H1 (cell line): Measurements from ENCODE around the gene ASB14. TPM values are rescaled to one million over a fixed set of nuclear protein-coding genes. Genes with fewer than 3 reads are reported as not detected.

Experiments used
- CTCF ChIA-PET: fragments of 300-600 bp; sonication (Branson Sonifier 250); formaldehyde crosslinking; loops from one replicate; lab custom pipeline; 2021; ENCODE audit not compliant: partially characterized antibody; lab: Charles Lee
- POLR2A ChIA-PET: fragments of 300-600 bp; sonication (Branson Sonifier 250); formaldehyde crosslinking; loops from one replicate; lab custom pipeline; 2021; ENCODE audit warnings: inconsistent platforms; ENCODE audit not compliant: partially characterized antibody; lab: Charles Lee
- DNase-seq, 2 experiments: peaks; one replicate each; pipeline versions ENCODE4 v3.0.0 to v3.0.0-alpha.2; 2010 to 2022; ENCODE audit warnings: low spot score in 2 of 2, low read depth in 1 of 2, mixed read lengths in 1 of 2
- FAIRE-seq: peaks from 2 replicates; lab custom pipeline; 2011; peaks lifted over from hg19 to GRCh38; lab: Jason Lieb, UNC
- H2AFZ ChIP-seq: 2 replicates; pipeline ENCODE4 v1.8.1; 2012; ENCODE audit warnings: low read length, inconsistent platforms
- H2AK5ac ChIP-seq: 2 replicates; pipeline ENCODE4 v1.6.1; 2013; ENCODE audit warnings: low read depth, low read length
- H2BK120ac ChIP-seq: replicated peaks from 2 replicates; pipeline ENCODE3; 2013; ENCODE audit warnings: low read depth, low read length, inconsistent platforms
- H2BK12ac ChIP-seq: 2 replicates; pipeline ENCODE4 v1.6.1; 2013; ENCODE audit warnings: low read depth, low read length
- H2BK15ac ChIP-seq: 2 replicates; pipeline ENCODE4 v1.6.1; 2013; ENCODE audit warnings: low read length
- H2BK20ac ChIP-seq: 2 replicates; pipeline ENCODE4 v1.6.1; 2013; ENCODE audit warnings: low read length
- H2BK5ac ChIP-seq: 2 replicates; pipeline ENCODE4 v1.6.1; 2013; ENCODE audit warnings: low read depth, low read length
- H3K14ac ChIP-seq: 2 replicates; pipeline ENCODE4 v1.6.1; 2013; ENCODE audit warnings: inconsistent platforms; ENCODE audit not compliant: insufficient read length
- H3K18ac ChIP-seq: 2 replicates; pipeline ENCODE4 v1.6.1; 2013; ENCODE audit warnings: low read length; ENCODE audit errors: extremely low read depth
- H3K23ac ChIP-seq: 2 replicates; pipeline ENCODE4 v1.6.1; 2013; ENCODE audit warnings: inconsistent platforms; ENCODE audit not compliant: insufficient read length
- H3K23me2 ChIP-seq: 2 replicates; pipeline ENCODE4 v1.6.1; 2013; ENCODE audit warnings: low read depth, low read length
- H3K27ac ChIP-seq: 2 replicates; pipeline ENCODE4 v1.6.1; 2011; ENCODE audit warnings: low read depth, low read length, inconsistent platforms
- H3K27me3 ChIP-seq, 4 experiments: replicated peaks in 1 of 4; 1 replicate in 1 of 4; 2 replicates in 3 of 4; pipeline versions ENCODE4 v1.6.1 to v1.8.1; 2011 to 2013; ENCODE audit warnings: low read length in 3 of 4, mild to moderate bottlenecking in 3 of 4, inconsistent platforms in 2 of 4, mixed read lengths in 2 of 4, moderate library complexity in 1 of 4; ENCODE audit not compliant: control insufficient read depth in 3 of 4, insufficient read depth in 3 of 4; ENCODE audit errors: extremely low read depth in 1 of 4
- H3K36me3 ChIP-seq, 4 experiments: 2 replicates each; pipeline versions ENCODE4 v1.6.1 to v1.8.1; 2011 to 2013; ENCODE audit warnings: mild to moderate bottlenecking in 4 of 4, low read length in 3 of 4, moderate library complexity in 2 of 4, control low read depth in 1 of 4, inconsistent platforms in 1 of 4; ENCODE audit not compliant: insufficient read depth in 4 of 4, control insufficient read depth in 2 of 4
- H3K4ac ChIP-seq: replicated peaks from 2 replicates; pipeline ENCODE3; 2013; ENCODE audit warnings: low read length, low read depth, mixed read lengths, inconsistent platforms; ENCODE audit not compliant: insufficient read length
- H3K4me1 ChIP-seq, 4 experiments: replicated peaks in 1 of 4; 1 replicate in 1 of 4; 2 replicates in 3 of 4; pipeline versions ENCODE4 v1.6.1 to v1.8.1; 2011 to 2013; ENCODE audit warnings: low read length in 3 of 4, inconsistent platforms in 2 of 4, mixed read lengths in 1 of 4; ENCODE audit not compliant: insufficient read depth in 4 of 4, control insufficient read depth in 3 of 4
- H3K4me2 ChIP-seq, 2 experiments: 2 replicates each; pipeline versions ENCODE4 v1.6.1 to v1.8.1; 2011 to 2013; ENCODE audit warnings: low read depth in 2 of 2, low read length in 2 of 2, control low read depth in 1 of 2, inconsistent platforms in 1 of 2, mild to moderate bottlenecking in 1 of 2; ENCODE audit not compliant: insufficient read depth in 1 of 2
- H3K4me3 ChIP-seq, 4 experiments: fragments of 200-600, 300-600 bp in 1 of 4; sonication (generic), shearing (Covaris generic), sonication (Bioruptor Twin) in 1 of 4; 2 replicates each; pipeline versions ENCODE4 v1.5.1 to v1.8.1; 2011 to 2016; ENCODE audit warnings: low read length in 4 of 4, low read depth in 3 of 4, control low read depth in 2 of 4, inconsistent platforms in 2 of 4, mild to moderate bottlenecking in 2 of 4, mixed read lengths in 1 of 4, moderate library complexity in 1 of 4; ENCODE audit not compliant: insufficient read depth in 2 of 4; ENCODE audit errors: extremely low read depth in 1 of 4
- H3K56ac ChIP-seq: replicated peaks from 2 replicates; pipeline ENCODE3; 2013; ENCODE audit warnings: low read depth, mild to moderate bottlenecking, mixed read lengths, low read length, inconsistent platforms; ENCODE audit not compliant: insufficient read length
- H3K79me1 ChIP-seq: 2 replicates; pipeline ENCODE4 v1.6.1; 2013; ENCODE audit warnings: low read depth, low read length, control low read depth
- H3K79me2 ChIP-seq, 2 experiments: 2 replicates each; pipeline versions ENCODE4 v1.6.1 to v1.8.1; 2012 to 2013; ENCODE audit warnings: low read length in 2 of 2, mild to moderate bottlenecking in 2 of 2, inconsistent platforms in 1 of 2; ENCODE audit not compliant: insufficient read depth in 2 of 2, control insufficient read depth in 1 of 2
- H3K9ac ChIP-seq, 4 experiments: replicated peaks in 1 of 4; 1 replicate in 1 of 4; 2 replicates in 3 of 4; pipeline versions ENCODE4 v1.6.1 to v1.8.1; 2011 to 2013; ENCODE audit warnings: low read depth in 3 of 4, low read length in 3 of 4, control low read depth in 2 of 4, mild to moderate bottlenecking in 2 of 4, moderate library complexity in 2 of 4, inconsistent platforms in 1 of 4; ENCODE audit errors: extremely low read depth in 1 of 4
- H3K9me3 ChIP-seq, 2 experiments: 2 replicates each; pipeline versions ENCODE4 v1.6.1 to v1.8.1; 2012 to 2013; ENCODE audit warnings: mild to moderate bottlenecking in 2 of 2, moderate library complexity in 2 of 2, control low read depth in 1 of 2, inconsistent platforms in 1 of 2, low read depth in 1 of 2, low read length in 1 of 2, mixed read lengths in 1 of 2; ENCODE audit not compliant: insufficient read depth in 2 of 2
- H4K20me1 ChIP-seq, 2 experiments: replicated peaks in 1 of 2; 2 replicates each; pipeline versions ENCODE3 to v1.8.1; 2011 to 2013; ENCODE audit warnings: inconsistent platforms in 2 of 2, low read length in 2 of 2, mild to moderate bottlenecking in 1 of 2; ENCODE audit not compliant: insufficient read depth in 2 of 2, control insufficient read depth in 1 of 2
- H4K5ac ChIP-seq: 2 replicates; pipeline ENCODE4 v1.6.1; 2013; ENCODE audit warnings: low read length, low read depth, mixed read lengths, inconsistent platforms; ENCODE audit not compliant: insufficient read length
- H4K8ac ChIP-seq: 2 replicates; pipeline ENCODE4 v1.8.0; 2013; ENCODE audit warnings: mild to moderate bottlenecking, moderate library complexity, low read length, inconsistent platforms; ENCODE audit not compliant: insufficient read depth; ENCODE audit errors: extremely low read depth
- H4K91ac ChIP-seq: replicated peaks from 2 replicates; pipeline ENCODE3; 2013; ENCODE audit warnings: low read length, mixed read lengths, inconsistent platforms; ENCODE audit not compliant: insufficient read length
- CREB1 ChIP-seq: IDR thresholded peaks from 2 replicates; pipeline ENCODE4 v1.6.1; 2012; ENCODE audit warnings: inconsistent platforms
- FOSL1 ChIP-seq: IDR thresholded peaks from 2 replicates; pipeline ENCODE4 v1.6.1; 2011; ENCODE audit warnings: mild to moderate bottlenecking, low read depth, low read length, moderate library complexity; ENCODE audit not compliant: insufficient read depth
- NRF1 ChIP-seq: IDR thresholded peaks from 2 replicates; pipeline ENCODE4 v1.6.1; 2011; ENCODE audit warnings: mild to moderate bottlenecking, low read depth, low read length, improper control_type of control experiment
- WGBS, 2 experiments: shearing (Covaris generic) in 1 of 2; methylation state at CpG; one replicate each; pipeline versions ENCODE4 v1.1.6 to v1.1.7; 2013 to 2015; ENCODE audit warnings: low lambda C conversion rate in 2 of 2, mixed read lengths in 2 of 2, inconsistent platforms in 1 of 2, low coverage in 1 of 2, missing lambda C conversion rate in 1 of 2; ENCODE audit not compliant: insufficient replicate concordance in 2 of 2, insufficient coverage in 1 of 2, insufficient read length in 1 of 2; ENCODE audit errors: extremely low coverage in 1 of 2, missing lambda C conversion rate in 1 of 2; 5-methylcytosine and 5-hydroxymethylcytosine counted together
- polyA plus RNA-seq, 7 experiments: library from polyadenylated mRNA; depleted of rRNA in 3 of 7; stranded (reverse) in 5 of 7; unstranded in 2 of 7; fragments of >200 nt in 5 of 7; fragments of 200-250 nt in 2 of 7; gene quantifications; 1 replicate in 5 of 7; 2 replicates in 1 of 7; 4 replicates in 1 of 7; pipeline versions ENCODE4 v1.2.1 to v1.2.3, GENCODE V29; 2011 to 2013; ENCODE audit warnings: missing spikeins in 2 of 7, mixed read lengths in 2 of 7
- total RNA-seq: library from RNA; stranded (reverse); fragmentation: NEBNext Ultra II Directional; extraction: Animal tissue kit (Norgen Biotek cat#: 25700); gene quantifications from 2 replicates; pipeline ENCODE4 v1.2.1, GENCODE V29; 2021

ASB14 gene
- total and polyA plus RNA-seq, 2 of the 8 experiments (the other 6 are each of a cell fraction or from before 2014, with no cell fraction given), result not detected

DNA sequence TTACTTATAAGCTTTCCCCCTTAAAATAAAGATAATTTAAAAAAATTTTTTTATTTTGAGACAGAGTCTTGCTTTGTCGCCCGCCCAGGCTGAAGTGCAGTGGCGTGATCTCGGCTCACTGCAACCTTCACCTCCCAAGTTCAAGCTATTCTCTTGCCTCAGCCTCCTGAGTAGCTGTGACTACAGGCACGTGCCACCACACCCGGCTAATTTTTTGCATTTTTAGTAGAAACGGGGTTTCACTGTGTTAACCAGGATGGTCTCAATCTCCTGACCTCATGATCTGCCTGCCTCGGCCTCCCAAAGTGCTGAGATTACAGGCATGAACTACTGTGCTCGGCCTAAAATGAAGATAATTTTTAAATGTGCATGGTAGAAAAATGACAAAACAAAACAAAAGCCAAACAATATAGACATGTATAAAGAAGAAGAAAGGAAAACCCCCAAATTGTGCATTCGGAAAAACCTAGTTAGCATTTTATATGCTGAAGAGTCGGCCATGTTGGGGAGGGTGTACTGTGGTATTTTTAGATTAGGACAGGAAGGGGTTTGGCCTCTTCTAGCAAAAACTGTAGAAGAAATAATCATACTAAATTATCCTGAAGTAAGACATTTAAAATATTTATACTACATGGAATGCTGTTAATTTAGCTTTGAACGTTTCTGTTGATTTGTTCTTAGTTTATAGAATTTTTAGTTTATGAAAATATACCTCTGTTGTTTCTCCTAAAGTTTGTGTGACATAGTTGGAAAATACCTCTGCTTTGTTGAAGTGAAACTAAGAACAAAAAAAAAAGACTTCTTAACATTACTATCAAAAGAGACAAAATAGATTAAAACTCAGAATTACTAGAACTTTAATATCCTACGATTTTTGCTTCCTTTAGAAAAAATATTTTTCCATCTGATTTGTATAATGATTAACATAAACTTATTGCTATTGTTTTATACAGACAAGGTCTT lies 57.6 kb downstream of the ASB14 start:
- no peak for FAIRE-seq
- POLR2A ChIA-PET, result interaction anchor here (1.9 kb wide), 1 partner anchor 36 kb away, joined by 4 read pairs; the partner anchor contains the start of gene HESX1
- TF ChIP-seq NRF1, result no peak
- TF ChIP-seq FOSL1, result no peak
- TF ChIP-seq CREB1, result no peak

More for the DNA sequence above, 57.6 kb downstream of the ASB14 start:
- Histone ChIP-seq H3K9ac (no peak overlapping the region), H2BK120ac (no peak overlapping the region), H3K79me1 (no peaks in the 10 kb centered on the region), H2BK20ac (no peak overlapping the region), H2AK5ac (no peak overlapping the region), H3K9me3 (no peaks in the 10 kb centered on the region), H3K23me2 (no peaks in the 10 kb centered on the region), H3K56ac (no peak overlapping the region), H3K79me2 (peaks cover 0 to 20% of the 10 kb centered on the region in 2 experiments; a peak in 1 of 4 replicates), H3K14ac (no peak overlapping the region), H2BK5ac (no peak overlapping the region), H3K18ac (no peak overlapping the region), H4K91ac (no peak overlapping the region), H3K23ac (no peak overlapping the region), H2AFZ (no peak overlapping the region), H2BK15ac (no peak overlapping the region), H3K27ac (no peak overlapping the region), H3K4me3 (no peak overlapping the region), H4K5ac (no peak overlapping the region), H3K4ac (no peak overlapping the region), H3K4me2 (no peak overlapping the region), H3K36me3 (peaks cover 0 to 11% (median 4%) of the 10 kb centered on the region in 4 experiments; a peak in 4 of 8 replicates), H3K27me3 (no peaks in the 10 kb centered on the region), H2BK12ac (no peak overlapping the region), H3K4me1 (no peaks in the 10 kb centered on the region), H4K8ac (no peak overlapping the region), H4K20me1 (no peaks in the 10 kb centered on the region)
- no peak for DNase-seq
- CTCF ChIA-PET, result interaction anchor here (1.9 to 2.4 kb wide), 2 partner anchors 35 to 55 kb away, joined by 5 to 12 read pairs; partner anchors contain the start of gene HESX1
- 89% methylated on average over 13 of the region's 13 CpGs; no CpG with 5 or more reads in 1 of the 2 experiments for WGBS, 2 experiments
